ENCODE measurements around the gene DOCK7.

DNA sequence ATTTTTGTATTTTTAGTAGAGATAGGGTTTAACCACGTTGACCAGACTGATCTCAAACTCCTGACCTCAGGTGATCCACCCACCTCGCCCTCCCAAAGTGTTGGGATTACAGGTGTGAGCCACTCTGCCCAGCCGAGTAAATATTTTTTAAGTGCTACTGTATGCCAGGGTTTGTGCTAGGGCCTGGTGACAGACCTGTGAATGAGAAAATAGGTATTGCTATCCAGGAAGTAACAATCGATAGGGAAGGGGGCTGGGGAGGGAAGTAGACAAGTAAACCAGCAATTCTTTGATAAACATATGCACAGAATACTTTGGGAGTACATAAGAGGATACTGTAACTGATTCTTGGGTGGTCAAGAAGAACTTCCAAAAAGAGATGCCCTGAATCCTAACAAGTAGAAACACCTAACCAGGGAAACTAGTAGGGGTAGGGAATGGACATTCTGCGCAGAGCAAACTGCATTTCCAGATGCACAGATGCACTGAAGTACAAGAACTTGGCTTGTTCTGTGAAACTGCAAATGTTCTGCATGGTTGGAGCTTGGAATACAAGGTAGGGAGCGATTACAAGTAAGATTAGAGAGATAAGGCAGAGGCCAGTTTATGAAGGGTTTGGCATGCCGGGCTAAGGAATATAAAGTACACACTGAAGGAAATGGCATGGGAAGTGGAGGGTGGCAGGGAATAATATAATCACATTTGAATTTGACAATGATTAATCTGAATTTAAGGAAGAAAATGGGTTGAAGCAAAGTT, 19.0 kb upstream of the DOCK7 start:
- TF ChIP-seq, protein P1, sequence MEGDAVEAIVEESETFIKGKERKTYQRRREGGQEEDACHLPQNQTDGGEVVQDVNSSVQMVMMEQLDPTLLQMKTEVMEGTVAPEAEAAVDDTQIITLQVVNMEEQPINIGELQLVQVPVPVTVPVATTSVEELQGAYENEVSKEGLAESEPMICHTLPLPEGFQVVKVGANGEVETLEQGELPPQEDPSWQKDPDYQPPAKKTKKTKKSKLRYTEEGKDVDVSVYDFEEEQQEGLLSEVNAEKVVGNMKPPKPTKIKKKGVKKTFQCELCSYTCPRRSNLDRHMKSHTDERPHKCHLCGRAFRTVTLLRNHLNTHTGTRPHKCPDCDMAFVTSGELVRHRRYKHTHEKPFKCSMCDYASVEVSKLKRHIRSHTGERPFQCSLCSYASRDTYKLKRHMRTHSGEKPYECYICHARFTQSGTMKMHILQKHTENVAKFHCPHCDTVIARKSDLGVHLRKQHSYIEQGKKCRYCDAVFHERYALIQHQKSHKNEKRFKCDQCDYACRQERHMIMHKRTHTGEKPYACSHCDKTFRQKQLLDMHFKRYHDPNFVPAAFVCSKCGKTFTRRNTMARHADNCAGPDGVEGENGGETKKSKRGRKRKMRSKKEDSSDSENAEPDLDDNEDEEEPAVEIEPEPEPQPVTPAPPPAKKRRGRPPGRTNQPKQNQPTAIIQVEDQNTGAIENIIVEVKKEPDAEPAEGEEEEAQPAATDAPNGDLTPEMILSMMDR (IDR thresholded peaks at IDR 0.05), result no peak
- TF ChIP-seq POLR2AphosphoS5 (IDR thresholded peaks at IDR 0.05) (no peak), POLR2A (IDR thresholded peaks at IDR 0.05) (no peak), EP300 (IDR thresholded peaks at IDR 0.05) (no peak)

All from suprapubic skin (tissue), 4 donors.